OCI-LY3 (cell line): ENCODE data around the gene SKIDA1.

Experiments used
- EZH2phosphoT487 ChIP-seq: fragments of 200-600 bp; shearing (Covaris generic); IDR thresholded peaks from 2 replicates; pipeline ENCODE4 v1.6.1; 2018; ENCODE audit warnings: antibody characterized with exemption, mixed run types, low read depth
- TF ChIP-seq, protein P1 (sequence below): fragments of 200-600, 300-600 bp; sonication (generic); IDR thresholded peaks from 2 replicates; pipeline ENCODE4 v1.5.1; 2014; ENCODE audit warnings: antibody characterized with exemption, low read length, low read depth

DNA sequence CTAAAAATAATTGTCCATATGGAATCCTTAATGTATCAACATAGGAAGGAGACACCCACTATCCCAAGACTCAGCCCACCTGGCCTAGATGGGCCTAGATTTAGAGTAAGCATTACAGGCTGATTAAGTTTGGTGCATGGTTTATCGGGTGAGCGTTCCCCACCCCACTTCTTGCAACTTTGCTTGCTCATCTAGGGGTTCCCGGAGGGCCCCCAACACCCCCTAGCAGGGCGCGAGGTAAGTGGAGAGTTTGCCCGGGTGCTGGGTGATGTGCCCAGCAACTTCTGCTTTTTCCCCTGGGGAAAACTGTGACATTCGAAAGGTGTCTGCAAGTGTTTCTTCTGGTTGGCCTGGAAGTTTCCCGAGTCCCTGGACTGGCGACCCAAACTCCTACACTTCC lies 31.7 kb downstream of the SKIDA1 start:
- TF ChIP-seq, protein P1, sequence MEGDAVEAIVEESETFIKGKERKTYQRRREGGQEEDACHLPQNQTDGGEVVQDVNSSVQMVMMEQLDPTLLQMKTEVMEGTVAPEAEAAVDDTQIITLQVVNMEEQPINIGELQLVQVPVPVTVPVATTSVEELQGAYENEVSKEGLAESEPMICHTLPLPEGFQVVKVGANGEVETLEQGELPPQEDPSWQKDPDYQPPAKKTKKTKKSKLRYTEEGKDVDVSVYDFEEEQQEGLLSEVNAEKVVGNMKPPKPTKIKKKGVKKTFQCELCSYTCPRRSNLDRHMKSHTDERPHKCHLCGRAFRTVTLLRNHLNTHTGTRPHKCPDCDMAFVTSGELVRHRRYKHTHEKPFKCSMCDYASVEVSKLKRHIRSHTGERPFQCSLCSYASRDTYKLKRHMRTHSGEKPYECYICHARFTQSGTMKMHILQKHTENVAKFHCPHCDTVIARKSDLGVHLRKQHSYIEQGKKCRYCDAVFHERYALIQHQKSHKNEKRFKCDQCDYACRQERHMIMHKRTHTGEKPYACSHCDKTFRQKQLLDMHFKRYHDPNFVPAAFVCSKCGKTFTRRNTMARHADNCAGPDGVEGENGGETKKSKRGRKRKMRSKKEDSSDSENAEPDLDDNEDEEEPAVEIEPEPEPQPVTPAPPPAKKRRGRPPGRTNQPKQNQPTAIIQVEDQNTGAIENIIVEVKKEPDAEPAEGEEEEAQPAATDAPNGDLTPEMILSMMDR = no peak
- TF ChIP-seq EZH2phosphoT487 = no peak
